ENCODE measurements around the gene NDUFB4. TPM values are rescaled to one million over a fixed set of nuclear protein-coding genes. Genes with fewer than 3 reads are reported as not detected.

NDUFB4 gene
- total RNA-seq, 2 experiments from 2014 or later = 81.3 to 84.0 TPM

- POLR2A ChIA-PET = no interaction called here
- no peak overlapping the region for H3K4me3 Mint-ChIP-seq
- DNase-seq (no peak), ATAC-seq (ENCODE audit: poor library complexity) (no peak)
- Histone ChIP-seq H3K36me3 (ENCODE audit: insufficient read depth, low read length) (no peaks in the 10 kb centered on the region), H3K9me3 (ENCODE audit: control insufficient read depth in 1 of 2, insufficient read depth in 1 of 2, low read length in 2 of 2) (no peaks in the 10 kb centered on the region), H3K27me3 (ENCODE audit: control insufficient read depth in 1 of 2, insufficient read depth in 2 of 2, low read length in 2 of 2) (no peaks in the 10 kb centered on the region), H3K4me3 (ENCODE audit: low read length) (no peak overlapping the region), H3K27ac (ENCODE audit: low read depth in 1 of 2, low read length in 2 of 2) (no peak overlapping the region), H3K4me1 (ENCODE audit: insufficient read depth, low read length) (no peaks in the 10 kb centered on the region)
- no peak for TF ChIP-seq CTCF (IDR thresholded peaks at IDR 0.05)
- CTCF ChIA-PET = no interaction called here
- H3K9me3 Mint-ChIP-seq = no peaks in the 10 kb centered on the region
- H3K27me3 Mint-ChIP-seq = no peaks in the 10 kb centered on the region
- no peaks in the 10 kb centered on the region for H3K4me1 Mint-ChIP-seq (ENCODE audit: low read depth)
- H3K36me3 Mint-ChIP-seq (ENCODE audit: low read depth) = no peaks in the 10 kb centered on the region
- intact Hi-C loops (cut with DNase I, micrococcal nuclease) = no loop called here
- no peak overlapping the region for H3K27ac Mint-ChIP-seq
Observed at GRCh38 chr3:120649830-120650233, 53.7 kb downstream of the NDUFB4 start.

- DNase-seq (no peak), ATAC-seq (ENCODE audit: poor library complexity) (no peak)
- no peaks in the 10 kb centered on the region for H3K9me3 ChIP-seq (ENCODE audit: control insufficient read depth in 1 of 2, insufficient read depth in 1 of 2, low read length in 2 of 2)
- H3K4me1 ChIP-seq (ENCODE audit: insufficient read depth, low read length) = no peaks in the 10 kb centered on the region
- no peak overlapping the region for H3K27ac ChIP-seq (ENCODE audit: low read depth in 1 of 2, low read length in 2 of 2)
- Mint-ChIP-seq H3K27ac (no peak overlapping the region), H3K4me1 (ENCODE audit: low read depth) (no peaks in the 10 kb centered on the region), H3K27me3 (no peaks in the 10 kb centered on the region), H3K36me3 (ENCODE audit: low read depth) (no peaks in the 10 kb centered on the region), H3K4me3 (no peak overlapping the region), H3K9me3 (no peaks in the 10 kb centered on the region)
- no peaks in the 10 kb centered on the region for H3K27me3 ChIP-seq (ENCODE audit: control insufficient read depth in 1 of 2, insufficient read depth in 2 of 2, low read length in 2 of 2)
- intact Hi-C loops (cut with DNase I, micrococcal nuclease) = no loop called here
- ChIA-PET CTCF (no interaction called here), POLR2A (no interaction called here)
- no peak overlapping the region for H3K4me3 ChIP-seq (ENCODE audit: low read length)
- TF ChIP-seq CTCF (IDR thresholded peaks at IDR 0.05) = no peak
- H3K36me3 ChIP-seq (ENCODE audit: insufficient read depth, low read length) = no peaks in the 10 kb centered on the region
Observed at GRCh38 chr3:120650311-120650710, 54.2 kb downstream of the NDUFB4 start.

Other genes starting within 250 kb of the NDUFB4 start
- gene LRRC58, start 247.0 kb upstream of the NDUFB4 start, total RNA-seq = 10 to 100 TPM; 16.6 to 17.7 TPM
- gene FSTL1, start 145.3 kb upstream of the NDUFB4 start, total RNA-seq = under 1 TPM in 1 of 2 experiments, not detected in 1; 0.03 TPM
- gene HGD, start 85.9 kb downstream of the NDUFB4 start, total RNA-seq = 1 to 10 TPM; 2.0 to 2.9 TPM
- 10 to 100 TPM; 12.9 to 13.6 TPM for gene RABL3, start 146.2 kb downstream of the NDUFB4 start, total RNA-seq
- gene GTF2E1, start 146.4 kb downstream of the NDUFB4 start, total RNA-seq = 1 to 10 TPM; 6.3 to 7.5 TPM